TTC549 (cell line): ENCODE data around the gene MAGEB4.
"Not testable (repeated sequence)": the region's sequence is repeated elsewhere in the genome, so short reads cannot be mapped to it uniquely, and the experiment has no call there.

Experiments used
- FAIRE-seq: peaks from 2 replicates; lab custom pipeline; 2012; peaks lifted over from hg19 to GRCh38; lab: Jason Lieb, UNC

The MAGEB4 gene

GRCh38 chrX:30241724-30242415 is at the start of gene MAGEB4:
Gene MAGEB4 (plus strand): TSS chrX:30242000. CDS start chrX:30242136, 136 bp downstream.
- FAIRE-seq, result no peak

DNA sequence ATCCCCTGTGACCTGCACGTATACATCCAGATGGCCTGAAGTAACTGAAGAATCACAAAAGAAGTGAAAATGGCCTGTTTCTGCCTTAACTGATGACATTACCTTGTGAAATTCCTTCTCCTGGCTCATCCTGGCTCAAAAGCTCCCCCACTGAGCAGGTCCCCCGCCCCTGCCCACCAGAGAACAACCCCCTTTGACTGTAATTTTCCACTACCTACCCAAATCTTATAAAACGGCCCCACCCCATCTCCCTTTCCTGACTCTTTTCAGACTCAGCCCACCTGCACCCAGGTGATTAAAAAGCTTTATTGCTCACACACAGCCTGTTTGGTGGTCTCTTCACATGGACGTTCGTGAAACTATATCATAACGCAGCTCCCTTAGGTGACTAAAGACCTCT is 47.9 kb upstream of the MAGEB4 start:
- not testable (repeated sequence) for FAIRE-seq

DNA sequence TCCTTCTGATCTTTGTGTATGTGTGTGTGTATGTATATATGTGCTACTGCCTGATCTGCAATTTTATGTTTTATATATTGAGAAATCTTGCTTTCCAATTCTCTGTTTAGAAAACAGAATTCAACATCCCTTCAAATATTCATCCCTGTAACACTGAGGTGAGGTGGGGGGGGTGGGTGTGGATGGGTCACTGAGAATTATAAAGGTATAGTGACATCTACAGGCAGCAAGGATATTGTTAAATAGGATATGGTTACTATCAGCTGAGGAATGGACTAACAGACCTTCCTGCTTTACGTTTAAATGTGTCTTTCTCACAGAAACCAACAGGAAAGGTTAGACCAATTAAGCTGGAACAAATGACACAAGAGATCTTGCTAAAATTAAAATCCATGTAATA is 45.5 kb upstream of the MAGEB4 start:
- FAIRE-seq, result no peak

GRCh38 chrX:30212172-30212571 is 29.6 kb upstream of the MAGEB4 start:
- FAIRE-seq, result no peak

DNA sequence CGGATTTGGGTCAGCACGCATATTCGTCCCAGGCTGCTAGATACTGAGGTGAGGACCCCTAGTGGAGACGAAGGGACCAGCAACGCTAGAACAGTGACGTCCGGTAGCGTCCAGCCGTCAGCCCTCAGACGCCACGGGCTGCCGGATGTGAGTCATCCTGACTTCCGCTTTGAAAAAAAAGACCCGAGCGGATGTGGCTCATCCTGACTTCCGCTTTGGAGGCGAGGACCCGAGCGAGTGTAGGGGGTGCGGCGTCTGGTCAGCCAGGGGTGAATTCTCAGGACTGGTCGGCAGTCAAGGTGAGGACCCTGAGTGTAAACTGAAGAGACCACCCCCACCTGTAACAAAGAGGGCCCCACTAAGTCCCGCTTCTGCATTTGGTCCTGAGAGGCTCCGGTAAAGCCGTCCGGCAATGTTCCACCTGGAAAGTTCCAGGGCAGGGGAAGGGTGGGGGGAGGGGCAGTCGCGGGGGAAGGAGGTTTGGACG is 26.4 kb upstream of the MAGEB4 start, which contains the start of gene MAGEB2:
Gene MAGEB2, plus strand, starts transcription at position 207 of the 487 bp plus-strand sequence. CDS start 3,018 bp downstream, outside the sequence.
- no peak for FAIRE-seq

DNA sequence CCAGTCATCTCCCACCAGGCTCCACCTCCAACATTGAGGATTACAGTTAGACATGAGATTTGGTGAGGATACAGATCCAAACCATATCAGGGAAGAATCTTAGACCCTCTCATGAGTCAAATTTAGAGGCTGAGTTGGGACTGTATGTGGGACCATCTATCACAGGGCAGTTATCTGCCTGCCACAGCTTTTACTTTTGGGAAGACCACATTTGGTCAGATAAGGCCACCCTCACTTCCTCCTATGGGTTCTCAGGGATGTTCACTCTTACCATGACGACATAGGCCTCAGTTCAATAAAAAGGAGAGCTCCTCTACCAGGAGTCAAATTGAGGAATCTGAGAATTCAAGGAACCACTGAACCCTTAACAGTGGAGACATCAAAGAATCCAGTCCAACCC is 24.3 kb upstream of the MAGEB4 start:
- no peak for FAIRE-seq

GRCh38 chrX:30219372-30219771 is 22.4 kb upstream of the MAGEB4 start:
- no peak for FAIRE-seq

DNA sequence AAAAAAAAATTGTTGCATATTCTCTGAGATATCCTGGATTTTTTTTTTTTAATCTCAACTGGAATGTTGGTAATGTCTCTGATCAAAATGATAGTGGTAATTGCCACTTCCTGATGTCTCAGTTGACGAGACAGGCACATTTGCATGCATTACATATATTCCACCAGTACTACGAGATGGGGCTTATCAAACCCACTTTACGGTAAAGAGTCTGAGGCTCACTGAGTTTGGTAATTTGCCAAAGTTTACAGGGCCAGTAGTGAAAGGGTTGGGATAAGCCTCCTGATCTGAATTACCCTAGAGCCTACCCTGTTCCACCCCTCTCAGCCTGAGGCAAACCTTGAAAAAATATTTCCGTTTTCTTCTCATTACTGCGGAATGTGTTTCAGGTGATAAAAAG is 21.1 kb upstream of the MAGEB4 start:
- no peak for FAIRE-seq

DNA sequence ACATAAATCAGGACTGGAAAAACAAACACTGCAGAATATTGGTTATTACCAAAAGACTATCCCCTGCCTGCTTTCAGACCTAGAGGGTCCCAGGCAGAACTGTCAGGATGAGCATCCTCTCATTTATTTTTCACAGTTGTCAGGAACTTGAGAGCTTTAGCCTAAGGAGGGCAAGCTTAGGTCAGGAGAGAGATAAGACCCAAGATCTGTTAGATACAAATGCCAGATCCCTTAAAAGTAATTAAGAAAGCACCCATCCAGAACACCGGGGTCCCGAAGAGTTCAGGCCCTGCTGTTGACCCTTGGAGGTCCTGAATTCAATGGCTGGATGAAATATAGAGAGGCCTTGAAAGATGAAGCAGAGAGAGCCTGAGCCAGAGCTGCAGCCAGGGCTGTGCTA is 17.3 kb upstream of the MAGEB4 start:
- FAIRE-seq, result no peak

GRCh38 chrX:30228526-30228925 is 13.3 kb upstream of the MAGEB4 start:
- no peak for FAIRE-seq

DNA sequence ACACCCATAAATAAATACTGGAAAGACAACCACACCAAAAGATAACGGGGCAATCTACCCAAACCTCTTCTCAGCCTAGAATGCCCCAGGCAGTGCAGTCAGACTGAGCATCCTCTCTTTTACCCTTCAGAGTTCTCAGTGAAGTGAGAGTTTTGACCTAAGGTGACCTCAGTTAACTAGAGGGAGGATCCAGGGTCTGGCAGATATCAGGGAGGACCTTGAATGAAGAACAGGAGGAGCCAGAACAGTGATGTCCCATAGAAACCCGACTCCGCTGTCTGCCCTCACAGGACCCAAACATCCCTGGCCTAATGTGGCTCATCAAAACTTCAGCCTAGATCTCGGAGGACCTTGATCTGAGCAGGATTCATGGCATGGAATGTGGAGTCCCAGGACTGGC is 11.4 kb upstream of the MAGEB4 start, which contains the start of gene MAGEB3:
Gene MAGEB3, plus strand, starts transcription at position 263 of the 400 bp plus-strand sequence. CDS start 5,268 bp downstream, outside the sequence.
- FAIRE-seq, result no peak

DNA sequence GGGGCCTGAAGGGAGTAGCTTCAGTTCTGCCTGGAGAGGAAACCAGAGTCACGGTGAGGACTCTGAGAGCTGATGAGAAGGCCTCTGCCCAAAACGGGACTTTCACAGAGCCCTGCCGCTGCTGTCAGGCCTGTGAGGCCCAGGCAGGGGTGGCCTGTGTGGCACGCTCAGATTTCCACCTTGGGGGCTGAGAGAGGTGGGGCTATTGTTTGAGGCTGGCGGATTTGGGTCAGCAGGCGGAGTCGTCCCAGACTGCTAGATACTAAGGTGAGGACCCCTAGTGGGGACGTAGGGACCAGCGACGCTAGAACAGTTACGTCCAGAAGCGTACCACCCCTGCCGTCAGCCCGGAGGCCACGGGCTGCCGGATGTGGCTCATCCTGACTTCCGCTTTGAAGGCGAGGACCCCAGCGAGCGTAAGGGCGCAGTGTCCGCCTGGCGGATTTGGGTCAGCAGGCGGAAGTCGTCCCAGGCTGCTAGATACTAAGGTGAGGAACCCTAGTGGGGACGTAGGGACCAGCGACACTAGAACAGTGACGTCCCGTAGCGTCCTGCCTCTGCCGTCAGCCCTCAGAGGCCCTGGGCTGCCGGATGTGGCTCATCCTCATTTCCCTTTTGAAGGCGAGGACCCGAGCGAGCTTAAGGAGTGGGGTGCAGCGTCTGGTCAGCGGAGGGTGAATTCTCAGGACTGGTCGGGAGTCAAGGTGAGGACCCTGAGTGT is 5.1 kb downstream of the MAGEB4 start, which contains the start of gene MAGEB1:
Gene MAGEB1, plus strand, starts transcription at position 378 of the 721 bp plus-strand sequence. CDS start 3,348 bp downstream, outside the sequence.
- no peak for FAIRE-seq

DNA sequence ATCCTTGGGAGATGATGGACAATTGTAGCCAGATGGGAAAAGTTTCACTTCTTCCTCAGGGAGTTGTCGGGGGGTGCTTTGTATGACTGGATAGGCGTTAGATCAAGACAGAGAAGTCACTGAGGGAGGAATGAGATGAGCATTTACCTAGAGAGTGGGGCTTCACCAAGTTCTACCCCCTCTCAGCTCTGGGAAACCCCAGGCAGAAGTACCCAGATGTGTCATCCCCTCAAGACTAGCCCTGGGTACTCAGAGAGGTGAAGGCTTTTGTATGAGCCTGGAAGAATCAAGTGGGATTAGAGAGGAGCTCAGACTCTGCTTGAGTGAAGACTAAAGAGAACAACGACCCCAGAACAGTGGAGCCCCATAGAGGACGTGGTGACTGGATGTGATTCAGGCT is 7.1 kb downstream of the MAGEB4 start:
- no peak for FAIRE-seq

GRCh38 chrX:30253257-30253656 is 11.5 kb downstream of the MAGEB4 start:
- no peak for FAIRE-seq

- FAIRE-seq, result no peak
Measured at GRCh38 chrX:30259927-30260326, 18.1 kb downstream of the MAGEB4 start.

DNA sequence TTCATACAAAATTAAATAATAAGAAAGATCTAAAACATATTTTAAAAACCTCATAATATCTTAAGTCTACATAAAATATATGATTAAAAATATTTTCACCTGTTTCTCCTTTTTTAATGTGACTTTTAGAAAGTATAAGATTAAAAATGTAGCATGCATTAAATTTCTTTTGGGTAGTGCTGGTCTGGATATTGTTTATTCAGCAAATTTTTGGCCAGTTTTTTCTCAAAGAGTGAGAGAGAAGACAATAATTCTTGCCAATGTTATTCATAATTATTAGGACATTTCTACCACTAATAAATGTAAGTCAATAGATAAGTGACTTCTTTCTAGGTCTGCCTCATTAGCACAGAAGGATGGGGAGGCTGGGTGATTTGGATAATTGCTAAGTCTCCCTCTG is 19.2 kb downstream of the MAGEB4 start:
- no peak for FAIRE-seq

- FAIRE-seq, result no peak
Measured at GRCh38 chrX:30262763-30263162, 21.0 kb downstream of the MAGEB4 start.

DNA sequence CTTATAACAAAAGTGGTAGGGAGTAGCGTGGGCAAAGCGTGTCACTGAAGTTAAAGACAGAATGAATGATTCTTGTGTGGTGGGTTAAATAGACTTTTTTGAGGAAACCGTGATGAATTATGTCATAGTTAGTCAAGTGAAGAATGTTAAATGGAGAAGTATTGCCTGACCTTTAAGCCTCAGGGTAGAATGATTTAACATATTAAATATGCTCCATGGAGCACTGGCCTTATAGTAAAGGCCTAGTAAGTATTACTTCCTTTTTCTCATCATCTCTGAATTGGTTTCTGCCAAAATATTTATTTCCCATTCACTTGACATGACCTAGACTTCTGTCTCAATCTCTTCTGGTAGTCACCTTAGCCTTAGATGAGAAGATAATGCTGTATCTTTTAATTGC is 28.8 kb downstream of the MAGEB4 start:
- no peak for FAIRE-seq

GRCh38 chrX:30275498-30275897 is 33.7 kb downstream of the MAGEB4 start:
- FAIRE-seq, result no peak

- no peak for FAIRE-seq
Measured at GRCh38 chrX:30278365-30278764, 36.6 kb downstream of the MAGEB4 start.

- no peak for FAIRE-seq
Measured at GRCh38 chrX:30280428-30280827, 38.6 kb downstream of the MAGEB4 start.

DNA sequence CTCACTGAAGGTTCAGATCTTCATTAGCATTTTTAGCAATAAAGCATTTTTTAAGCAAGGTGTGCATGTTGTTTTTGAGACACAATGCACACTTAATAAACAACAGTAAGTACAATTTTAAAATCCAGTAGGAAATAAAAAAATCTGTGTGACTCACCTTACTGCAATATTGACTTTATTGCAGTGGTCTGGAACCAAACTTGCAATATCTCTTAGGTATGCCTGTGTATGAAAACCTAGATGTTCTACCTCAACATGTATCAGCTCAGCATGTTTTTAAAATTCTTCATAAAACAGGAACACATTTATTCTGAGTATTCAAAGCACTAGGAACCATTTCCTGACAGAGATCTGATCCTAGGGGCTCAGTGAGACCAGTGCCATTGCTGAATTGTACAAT is 40.7 kb downstream of the MAGEB4 start:
- FAIRE-seq, result no peak

DNA sequence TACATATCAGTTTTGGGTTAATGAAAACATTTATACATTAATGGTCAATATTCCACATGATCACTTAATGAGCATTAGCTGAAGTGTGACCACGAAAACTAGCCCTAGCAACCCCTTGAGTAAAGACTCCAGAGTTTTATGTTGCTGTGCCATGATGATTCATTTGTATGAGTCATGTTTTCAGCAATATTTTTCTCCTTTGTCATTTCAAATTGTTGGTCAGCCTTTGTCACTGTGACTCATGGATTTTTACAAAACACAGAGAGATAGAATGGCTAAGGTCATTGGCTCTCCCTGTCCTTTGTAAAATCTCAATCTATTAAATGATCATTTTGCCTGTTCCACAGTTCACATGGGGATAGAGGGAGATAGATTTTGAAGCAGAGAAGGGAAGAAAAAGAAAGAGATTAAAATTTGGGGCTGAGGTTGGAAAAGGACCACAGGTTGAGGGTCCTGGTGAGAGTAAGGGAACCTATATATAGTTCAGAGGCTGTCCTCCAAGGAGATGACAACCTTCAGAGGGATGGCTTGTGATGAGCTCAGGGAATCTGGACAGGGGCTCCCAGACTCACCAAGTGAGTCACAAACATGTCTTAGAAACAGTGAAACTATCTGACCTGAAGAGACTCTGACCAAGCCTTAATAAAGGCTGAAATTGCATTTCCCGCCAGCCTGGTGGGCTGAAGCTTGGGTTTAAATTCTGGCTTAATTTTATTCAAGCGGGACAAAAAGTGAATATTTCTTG is 41.8 kb downstream of the MAGEB4 start:
- no peak for FAIRE-seq
